ENCODE results near the gene TMEM132D. TPM values are rescaled to one million over a fixed set of nuclear protein-coding genes. Genes with fewer than 3 reads are reported as not detected.
A peak's percentile ranks its signal among the peaks of the same experiment; 100 is the strongest.

The TMEM132D gene
- total RNA-seq, 2 donors from 2014 or later = under 0.01 to 0.26 TPM

DNA sequence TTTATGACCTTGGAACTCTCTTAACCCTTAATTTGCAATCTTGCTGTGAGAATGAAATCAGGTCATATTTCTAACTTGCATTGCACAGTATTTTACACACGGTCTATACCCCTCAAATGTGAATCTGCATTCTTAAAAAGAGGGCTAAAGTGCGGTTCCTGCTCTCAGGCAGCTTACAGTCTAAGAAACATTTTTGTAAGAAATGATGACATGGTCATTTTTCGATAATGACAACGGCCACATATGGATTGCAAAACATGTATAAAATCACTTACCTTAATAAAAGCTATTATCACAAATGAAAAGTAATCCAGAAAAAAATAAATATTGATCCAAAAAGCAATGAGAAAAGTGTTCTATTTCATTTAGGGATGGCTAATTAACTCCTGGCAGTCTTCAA, 24.8 kb upstream of the TMEM132D start:
- H3K27ac ChIP-seq = no peak overlapping the region
- WGBS, 2 donors = 78 to 80% methylated on average over 4 of the region's 4 CpGs
- TF ChIP-seq POLR2A (IDR thresholded peaks at IDR 0.05) (no peak), CTCF (IDR thresholded peaks at IDR 0.05) (no peak)
- H3K4me3 ChIP-seq = no peak overlapping the region
- ATAC-seq (no peak), DNase-seq (no peak)
- no peaks in the 10 kb centered on the region for H3K27me3 ChIP-seq
- H3K4me1 ChIP-seq = no peaks in the 10 kb centered on the region
- no peaks in the 10 kb centered on the region for H3K9me3 ChIP-seq
- intact Hi-C loops (cut with DNase I) = no loop called here
- no peaks in the 10 kb centered on the region for H3K36me3 ChIP-seq (replicated peaks in 1 of 2; ENCODE audit: insufficient read depth in 1 of 2, low read depth in 2 of 2)

GRCh38 chr12:129927316-129927900, 23.6 kb upstream of the TMEM132D start:
- TF ChIP-seq CTCF (IDR thresholded peaks at IDR 0.05) (no peak), POLR2A (IDR thresholded peaks at IDR 0.05) (no peak)
- 80 to 85% methylated on average over 10 of the region's 10 CpGs for WGBS, 2 donors
- Histone ChIP-seq H3K36me3 (replicated peaks in 1 of 2; ENCODE audit: insufficient read depth in 1 of 2, low read depth in 2 of 2) (no peaks in the 10 kb centered on the region), H3K4me1 (no peaks in the 10 kb centered on the region), H3K27ac (no peak overlapping the region), H3K9me3 (no peaks in the 10 kb centered on the region), H3K4me3 (no peak overlapping the region), H3K27me3 (no peaks in the 10 kb centered on the region)
- DNase-seq (no peak), ATAC-seq (no peak)
- intact Hi-C loops (cut with DNase I) = no loop called here

DNA sequence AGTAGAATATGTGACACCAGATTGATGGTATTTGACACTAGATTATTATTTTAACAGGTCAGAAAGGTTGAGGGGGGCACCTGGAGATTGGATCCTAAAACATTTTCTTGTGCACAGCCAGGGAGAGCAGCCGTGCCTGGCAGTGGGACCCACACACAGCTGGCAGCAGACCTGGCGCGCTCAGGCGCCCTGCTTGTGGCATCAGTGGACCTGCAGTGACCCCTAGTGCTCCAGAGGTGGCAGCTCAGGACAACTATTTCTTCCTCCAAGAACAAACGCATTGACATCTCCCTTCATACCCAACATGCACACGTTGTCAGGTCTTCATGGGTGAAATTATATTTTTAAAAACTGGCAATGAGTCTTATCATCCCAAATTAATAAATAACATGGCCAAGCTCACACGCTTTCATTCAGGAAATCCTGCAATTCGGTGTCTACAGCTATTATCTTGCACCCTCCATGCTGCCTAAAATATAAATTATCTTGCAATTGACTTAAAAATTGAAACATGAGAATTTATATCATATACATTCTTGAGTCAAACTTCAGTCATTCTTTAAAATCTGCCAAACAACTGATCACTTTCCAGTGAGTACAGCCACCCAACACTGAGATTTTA, 7.7 kb upstream of the TMEM132D start:
- intact Hi-C loops (cut with DNase I) = loop anchor here (5.0 to 10.0 kb wide), 3 partner anchors 944 to 1657 kb away; no protein-coding TSS in a partner anchor
- H3K4me1 ChIP-seq = no peaks in the 10 kb centered on the region
- H3K4me3 ChIP-seq = no peak overlapping the region
- TF ChIP-seq POLR2A (IDR thresholded peaks at IDR 0.05) (no peak), CTCF (IDR thresholded peaks at IDR 0.05) (peak; percentile 56 to 91 (median 80))
- H3K27me3 ChIP-seq = no peaks in the 10 kb centered on the region
- H3K27ac ChIP-seq = no peak overlapping the region
- H3K36me3 ChIP-seq (replicated peaks in 1 of 2; ENCODE audit: insufficient read depth in 1 of 2, low read depth in 2 of 2) = no peaks in the 10 kb centered on the region
- DNase-seq = peak; percentile 59 to 75 (median 64)
- ATAC-seq = peak; percentile 65
- no peaks in the 10 kb centered on the region for H3K9me3 ChIP-seq
- whole genome bisulfite sequencing, 2 donors = 3% methylated on average over 8 of the region's 8 CpGs

DNA sequence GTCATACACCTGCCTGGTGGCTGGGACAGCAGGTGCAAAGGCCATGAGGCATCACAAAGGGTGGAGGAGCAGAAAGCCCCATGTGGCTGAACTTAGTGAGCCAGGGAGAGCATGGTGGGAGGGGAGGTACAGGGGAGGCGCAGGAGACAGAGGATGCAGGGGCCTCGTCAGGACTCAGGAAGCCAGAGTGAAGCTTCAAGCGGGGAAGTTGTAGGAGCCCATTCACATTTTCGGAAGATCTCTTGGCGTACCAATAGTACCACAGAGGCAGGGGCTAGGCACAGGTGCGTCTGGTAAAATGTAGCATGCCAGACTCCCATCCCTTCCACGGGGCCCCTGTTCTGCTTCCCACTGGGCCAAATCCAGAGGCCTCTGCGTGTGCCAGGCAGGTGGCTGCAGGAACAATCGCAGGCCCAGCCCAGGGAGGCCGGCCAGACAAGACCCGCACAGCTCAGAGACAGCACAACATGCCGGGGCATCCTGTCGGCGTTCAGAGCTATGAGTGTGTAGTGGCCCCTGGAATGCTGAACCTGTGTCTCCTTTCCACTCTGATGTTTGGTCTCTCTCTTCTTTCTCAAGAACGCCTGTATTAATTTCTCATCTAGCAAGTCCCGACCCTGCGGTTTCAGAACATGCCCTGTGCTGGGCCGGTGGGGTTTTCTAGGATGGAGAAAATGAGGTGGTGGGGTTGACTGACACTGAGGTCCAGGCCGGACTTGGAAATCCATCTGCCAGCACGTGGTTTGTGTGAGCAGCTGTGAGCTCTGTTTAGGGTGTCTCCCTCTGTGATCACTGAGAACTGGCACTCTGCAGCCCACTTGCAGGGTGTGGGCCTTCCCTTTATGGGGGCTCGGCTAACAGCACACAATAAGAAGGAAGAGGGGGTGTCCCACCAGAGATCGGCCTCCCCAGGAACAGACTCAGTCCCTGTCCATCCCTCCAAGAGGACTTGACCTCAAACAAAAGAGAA, 5.5 kb upstream of the TMEM132D start:
- intact Hi-C loops (cut with DNase I) = loop anchor here (5.0 to 10.0 kb wide), 3 partner anchors 942 to 1655 kb away; no protein-coding TSS in a partner anchor
- no peaks in the 10 kb centered on the region for H3K27me3 ChIP-seq
- no peaks in the 10 kb centered on the region for H3K36me3 ChIP-seq (replicated peaks in 1 of 2; ENCODE audit: insufficient read depth in 1 of 2, low read depth in 2 of 2)
- WGBS, 2 donors = 56 to 68% methylated on average over 15 to 22 of the region's 22 CpGs
- no peak for ATAC-seq
- H3K4me3 ChIP-seq = no peak overlapping the region
- no peak for DNase-seq
- TF ChIP-seq CTCF (IDR thresholded peaks at IDR 0.05) = no peak
- no peak for TF ChIP-seq POLR2A (IDR thresholded peaks at IDR 0.05)
- H3K9me3 ChIP-seq = no peaks in the 10 kb centered on the region
- no peaks in the 10 kb centered on the region for H3K4me1 ChIP-seq
- no peak overlapping the region for H3K27ac ChIP-seq

Measured in body of pancreas (tissue), 4 donors.